Upper lobe of left lung (tissue), 4 donors: Measurements from ENCODE around the gene GJA3.

ENCODE experiments used
- POLR2A ChIP-seq, 4 donors: fragments of 450-650 bp; IDR thresholded peaks; one replicate each; pipeline ENCODE4 v1.5.1; 2016 to 2017; ENCODE audit warnings: antibody characterized with exemption in 4 of 4, mild to moderate bottlenecking in 2 of 4
- POLR2AphosphoS5 ChIP-seq, 2 donors: sonication (generic); formaldehyde crosslinking; IDR thresholded peaks; one replicate each; pipeline ENCODE4 v1.5.1; 2017; ENCODE audit warnings: antibody characterized with exemption in 2 of 2
- TF ChIP-seq, protein P1 (sequence below), 6 experiments: fragments of 450-650 bp in 4 of 6; fragments of 200-600 bp in 2 of 6; sonication (generic) in 2 of 6; IDR thresholded peaks; one replicate each; pipeline ENCODE4 v1.5.1; 2016 to 2019; ENCODE audit warnings: antibody characterized with exemption in 6 of 6

DNA sequence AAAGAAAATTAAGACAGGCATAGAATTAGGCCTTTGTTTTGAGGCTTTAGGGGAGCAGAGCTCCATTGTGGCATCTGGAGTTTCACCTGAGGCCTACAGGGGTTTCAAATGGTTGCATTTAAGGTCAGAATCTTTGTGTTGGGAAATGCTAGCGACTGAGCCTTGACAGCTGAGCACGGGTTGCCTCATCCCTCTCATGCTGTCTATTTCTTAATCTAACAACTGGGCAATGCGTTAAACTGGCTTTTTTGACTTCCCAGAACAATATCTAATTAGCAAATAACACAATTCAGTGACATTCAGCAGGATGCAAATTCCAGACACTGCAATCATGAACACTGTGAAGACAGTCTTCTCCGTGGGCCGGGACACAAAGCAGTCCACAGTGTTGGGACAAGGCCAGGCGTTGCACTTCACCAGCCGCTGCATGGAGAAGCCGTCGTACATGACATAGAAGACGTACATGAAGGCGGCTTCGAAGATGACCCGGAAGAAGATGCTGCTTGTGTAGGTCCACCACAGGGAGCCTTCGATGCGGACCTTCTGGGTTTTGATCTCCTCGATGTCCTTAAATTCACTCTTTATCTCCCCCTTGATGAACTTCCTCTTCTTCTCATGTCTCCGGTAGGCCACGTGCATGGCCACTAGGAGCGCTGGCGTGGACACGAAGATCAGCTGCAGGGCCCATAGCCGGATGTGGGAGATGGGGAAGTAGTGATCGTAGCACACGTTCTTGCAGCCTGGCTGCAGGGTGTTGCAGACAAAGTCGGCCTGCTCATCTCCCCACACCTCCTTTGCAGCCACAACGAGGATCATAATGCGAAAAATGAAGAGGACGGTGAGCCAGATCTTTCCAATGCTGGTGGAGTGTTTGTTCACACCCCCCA, 28.1 kb upstream of the GJA3 start:
- TF ChIP-seq, protein P1, sequence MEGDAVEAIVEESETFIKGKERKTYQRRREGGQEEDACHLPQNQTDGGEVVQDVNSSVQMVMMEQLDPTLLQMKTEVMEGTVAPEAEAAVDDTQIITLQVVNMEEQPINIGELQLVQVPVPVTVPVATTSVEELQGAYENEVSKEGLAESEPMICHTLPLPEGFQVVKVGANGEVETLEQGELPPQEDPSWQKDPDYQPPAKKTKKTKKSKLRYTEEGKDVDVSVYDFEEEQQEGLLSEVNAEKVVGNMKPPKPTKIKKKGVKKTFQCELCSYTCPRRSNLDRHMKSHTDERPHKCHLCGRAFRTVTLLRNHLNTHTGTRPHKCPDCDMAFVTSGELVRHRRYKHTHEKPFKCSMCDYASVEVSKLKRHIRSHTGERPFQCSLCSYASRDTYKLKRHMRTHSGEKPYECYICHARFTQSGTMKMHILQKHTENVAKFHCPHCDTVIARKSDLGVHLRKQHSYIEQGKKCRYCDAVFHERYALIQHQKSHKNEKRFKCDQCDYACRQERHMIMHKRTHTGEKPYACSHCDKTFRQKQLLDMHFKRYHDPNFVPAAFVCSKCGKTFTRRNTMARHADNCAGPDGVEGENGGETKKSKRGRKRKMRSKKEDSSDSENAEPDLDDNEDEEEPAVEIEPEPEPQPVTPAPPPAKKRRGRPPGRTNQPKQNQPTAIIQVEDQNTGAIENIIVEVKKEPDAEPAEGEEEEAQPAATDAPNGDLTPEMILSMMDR (IDR thresholded peaks at IDR 0.05), result peak in 1 of 6 experiments; percentile 25
- TF ChIP-seq POLR2A (IDR thresholded peaks at IDR 0.05), result no peak
- no peak for TF ChIP-seq POLR2AphosphoS5 (IDR thresholded peaks at IDR 0.05)
